ENCODE results near the gene NKIRAS1. TPM values are rescaled to one million over a fixed set of nuclear protein-coding genes. Genes with fewer than 3 reads are reported as not detected.
"Not testable (repeated sequence)": the region's sequence is repeated elsewhere in the genome, so short reads cannot be mapped to it uniquely, and the experiment has no call there.

The NKIRAS1 gene
- total RNA-seq, 4 donors from 2014 or later, result 23.4 to 29.4 (median 26.8) TPM

DNA sequence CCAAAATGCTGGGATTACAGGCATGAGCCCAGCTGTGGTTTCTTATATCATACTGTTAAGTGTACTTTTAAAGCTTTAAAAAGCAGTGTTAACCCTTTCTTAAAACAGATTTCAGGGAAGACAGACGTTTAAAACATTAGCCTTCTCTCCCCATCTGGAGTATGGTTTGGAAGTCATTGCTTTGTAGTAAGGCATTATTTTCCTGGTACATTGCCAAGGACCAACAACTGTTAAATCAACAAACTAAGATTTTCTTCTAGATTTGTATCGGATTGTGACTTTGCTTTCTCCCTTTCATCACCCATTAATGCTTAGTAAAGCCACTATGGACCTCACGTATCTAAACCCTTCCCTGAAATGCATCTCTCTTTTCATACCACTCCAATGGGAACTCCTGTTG is 60.5 kb downstream of the NKIRAS1 start:
- TF ChIP-seq CTCF (IDR thresholded peaks at IDR 0.05), result no peak
- TF ChIP-seq POLR2AphosphoS5 (IDR thresholded peaks at IDR 0.05), result no peak
- no peak for TF ChIP-seq POLR2A (IDR thresholded peaks at IDR 0.05; ENCODE audit: low read depth)
- TF ChIP-seq EP300 (IDR thresholded peaks at IDR 0.05), result no peak
- Histone ChIP-seq H3K27ac (replicated peaks in 1 of 4) (no peak overlapping the region), H3K9me3 (no peaks in the 10 kb centered on the region), H3K4me1 (peaks cover 31 to 60% (median 43%) of the 10 kb centered on the region in 4 donors), H3K4me3 (no peak overlapping the region), H3K36me3 (peaks cover 0 to 6% (median 0%) of the 10 kb centered on the region in 4 donors), H3K27me3 (no peaks in the 10 kb centered on the region)
- 60% methylated on average over 3 of the region's 3 CpGs for WGBS
- intact Hi-C loops (cut with DNase I), result no loop called here
- no peak for DNase-seq (ENCODE audit: extremely low spot score)

- DNase-seq (ENCODE audit: extremely low spot score); H3K27me3 ChIP-seq; H3K4me1 ChIP-seq; H3K27ac ChIP-seq (replicated peaks in 1 of 4); H3K4me3 ChIP-seq; intact Hi-C loops (cut with DNase I); H3K9me3 ChIP-seq; H3K36me3 ChIP-seq: not testable (repeated sequence)
- 70% methylated on average over 2 of the region's 2 CpGs for WGBS
These were observed 67.3 kb downstream of the NKIRAS1 start for GRCh38 chr3:23849462-23849861.

DNA sequence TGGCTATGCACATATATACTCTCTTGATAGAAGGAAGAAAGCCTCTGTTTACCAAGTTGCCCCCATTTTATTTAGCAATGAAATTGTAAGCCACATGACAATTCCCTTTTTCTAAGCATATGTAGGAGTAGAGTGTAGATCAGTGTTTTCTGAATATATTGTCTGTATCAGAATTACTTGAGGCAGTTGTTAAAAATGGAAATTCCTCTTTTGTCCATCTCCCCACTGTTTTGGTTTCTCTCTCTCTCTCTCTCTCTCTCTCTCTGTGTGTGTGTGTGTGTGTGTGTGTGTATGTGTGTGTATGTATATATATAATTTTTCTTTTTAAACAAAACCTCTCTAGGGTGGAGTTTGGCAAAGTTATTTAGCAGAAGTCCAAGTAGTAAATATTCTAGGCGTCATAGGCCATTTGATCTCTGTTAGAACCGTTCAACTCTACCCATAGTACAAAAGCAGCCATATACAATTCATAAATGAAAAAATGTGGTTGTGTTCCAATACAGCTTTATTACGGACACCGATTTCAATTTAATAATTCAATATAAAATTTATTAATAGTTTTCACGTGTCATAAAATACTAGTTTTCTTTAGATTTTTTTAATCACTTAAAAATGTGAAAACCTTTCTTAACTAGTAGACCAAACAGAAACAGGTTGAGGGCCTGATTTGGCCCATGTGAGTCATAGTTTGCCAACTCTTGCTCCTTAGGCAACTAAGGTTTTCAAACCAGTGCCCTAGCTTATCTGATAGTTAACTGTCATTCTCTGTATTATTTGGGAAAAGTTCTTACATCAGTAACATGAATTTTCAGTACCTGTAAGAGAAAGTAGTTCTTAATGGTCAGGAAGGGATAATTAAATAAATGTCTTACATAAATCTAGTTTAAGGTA is 71.2 kb downstream of the NKIRAS1 start:
- TF ChIP-seq POLR2A (IDR thresholded peaks at IDR 0.05; ENCODE audit: low read depth), result no peak
- no peak for TF ChIP-seq CTCF (IDR thresholded peaks at IDR 0.05)
- TF ChIP-seq POLR2AphosphoS5 (IDR thresholded peaks at IDR 0.05), result no peak
- no peak for TF ChIP-seq EP300 (IDR thresholded peaks at IDR 0.05)
- no peaks in the 10 kb centered on the region for H3K9me3 ChIP-seq
- peaks cover 0 to 6% (median 3%) of the 10 kb centered on the region in 4 donors for H3K4me1 ChIP-seq
- H3K36me3 ChIP-seq, result no peaks in the 10 kb centered on the region
- DNase-seq (ENCODE audit: extremely low spot score), result no peak
- no peaks in the 10 kb centered on the region for H3K27me3 ChIP-seq
- 80% methylated on average over 5 of the region's 5 CpGs for WGBS
- H3K4me3 ChIP-seq, result no peak overlapping the region
- intact Hi-C loops (cut with DNase I), result no loop called here
- no peak overlapping the region for H3K27ac ChIP-seq (replicated peaks in 1 of 4)

DNA sequence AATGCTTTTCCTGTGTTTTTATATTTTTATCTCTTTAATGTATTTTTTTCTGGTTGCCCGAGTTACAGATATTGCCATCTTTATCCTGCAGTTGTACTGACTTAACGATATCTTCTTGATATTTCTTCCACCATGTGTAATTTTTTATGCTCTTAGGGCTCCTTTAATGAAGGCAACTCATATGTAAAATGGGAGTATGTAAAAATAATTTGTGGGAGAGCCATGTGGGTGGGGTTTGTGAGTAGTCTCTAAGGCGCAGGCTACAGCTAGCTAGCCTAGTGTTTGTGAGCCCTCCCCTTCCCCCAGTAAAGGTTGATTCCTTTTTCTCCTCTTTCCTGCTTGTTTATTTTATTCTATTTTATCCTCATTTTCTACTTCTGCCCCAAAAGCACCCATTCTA is 72.9 kb downstream of the NKIRAS1 start:
- Histone ChIP-seq H3K36me3 (no peaks in the 10 kb centered on the region), H3K27me3 (no peaks in the 10 kb centered on the region), H3K9me3 (no peaks in the 10 kb centered on the region), H3K4me3 (no peak overlapping the region), H3K27ac (replicated peaks in 1 of 4) (no peak overlapping the region), H3K4me1 (peaks cover 0 to 8% (median 6%) of the 10 kb centered on the region in 4 donors)
- DNase-seq (ENCODE audit: extremely low spot score), result no peak
- intact Hi-C loops (cut with DNase I), result no loop called here
- TF ChIP-seq CTCF (IDR thresholded peaks at IDR 0.05) (no peak), POLR2A (IDR thresholded peaks at IDR 0.05; ENCODE audit: low read depth) (no peak), EP300 (IDR thresholded peaks at IDR 0.05) (no peak), POLR2AphosphoS5 (IDR thresholded peaks at IDR 0.05) (no peak)
- WGBS, result 96% methylated on average over 3 of the region's 3 CpGs

Other genes starting within 250 kb of the NKIRAS1 start
- gene UBE2E1, start 111.0 kb downstream of the NKIRAS1 start, total RNA-seq, result 100 to 1,000 TPM in 3 of 4 donors, 10 to 100 TPM in 1; 82.4 to 126 (median 115) TPM
- gene RPL15, start 142 bp upstream of the NKIRAS1 start, total RNA-seq, result 1,000 to 10,000 TPM; 1,759 to 2,538 (median 2,309) TPM
- gene NR1D2, start 28.3 kb upstream of the NKIRAS1 start, total RNA-seq, result 10 to 100 TPM; 34.4 to 42.4 (median 38.0) TPM

All from esophagus muscularis mucosa (tissue), 4 donors.